NCI-H345 treated with DMSO at 0.1 percent for 48 hours (cell line): ENCODE results near the gene MCU.
"Not testable (repeated sequence)": the region's sequence is repeated elsewhere in the genome, so short reads cannot be mapped to it uniquely, and the experiment has no call there.

Experiments
- DNase-seq: peaks from one replicate; lab custom pipeline; 2025; ENCODE audit not compliant: unreplicated experiment; lab: John Stamatoyannopoulos, UW

MCU gene

DNA sequence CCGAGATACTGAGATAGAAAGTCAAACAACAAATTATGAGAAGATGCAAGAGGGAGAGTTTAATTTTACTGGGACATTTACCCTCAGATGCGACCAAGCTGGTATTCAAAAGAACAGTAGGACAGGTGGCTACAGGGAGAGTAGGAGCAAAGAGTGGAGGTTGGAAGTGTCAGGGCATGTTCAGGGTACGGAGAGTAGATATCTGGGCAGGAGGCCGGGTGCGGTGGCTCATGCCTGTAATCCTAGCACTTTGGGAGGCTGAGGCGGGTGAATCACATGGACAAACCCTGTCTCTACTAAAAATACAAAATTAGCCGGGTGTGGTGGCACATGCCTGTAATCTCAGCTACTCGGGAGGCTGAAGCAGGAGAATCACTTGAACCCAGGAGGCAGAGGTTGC lies 5.5 kb upstream of the MCU start:
- DNase-seq, result not testable (repeated sequence)

DNA sequence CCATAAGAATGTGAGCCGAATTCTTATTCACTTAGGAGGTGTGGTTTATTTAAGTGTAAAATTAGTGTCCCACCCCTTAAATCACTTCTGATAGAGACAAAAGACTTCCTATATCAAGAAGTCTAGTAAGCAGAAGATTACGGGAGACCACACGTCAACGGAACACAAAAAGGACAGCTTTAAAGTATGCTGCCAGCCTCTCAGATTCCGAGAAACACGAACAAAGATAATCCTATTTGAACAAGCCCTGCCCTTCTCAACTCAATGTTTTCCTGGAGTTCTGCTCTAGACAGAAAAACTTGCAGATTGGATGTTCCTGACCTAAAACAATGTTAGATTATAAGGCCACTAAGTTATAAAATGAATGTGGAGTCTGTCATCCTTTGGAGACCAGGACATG lies 4.9 kb upstream of the MCU start:
- DNase-seq, result no peak

GRCh38 chr10:72688208-72688651 lies 3.7 kb upstream of the MCU start:
- DNase-seq, result no peak

DNA sequence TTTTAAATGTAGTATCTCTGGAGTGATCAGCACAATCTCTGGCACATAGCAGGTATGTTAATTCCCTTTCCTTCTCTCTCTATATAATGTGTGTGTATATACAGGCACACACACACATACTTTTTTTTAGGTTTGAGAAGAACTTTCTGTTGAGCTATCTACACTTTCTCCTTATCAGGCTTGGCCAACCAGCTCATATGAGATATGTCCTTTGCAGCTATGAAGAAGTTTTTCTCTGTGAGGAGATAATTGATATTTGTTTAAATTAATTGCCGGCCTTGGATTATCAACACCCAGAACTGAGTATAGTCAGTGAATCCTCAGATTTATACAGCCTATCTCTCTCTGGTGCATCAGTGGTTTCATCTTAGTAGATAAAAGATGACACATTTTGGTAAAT lies 2.3 kb upstream of the MCU start:
- no peak for DNase-seq

DNA sequence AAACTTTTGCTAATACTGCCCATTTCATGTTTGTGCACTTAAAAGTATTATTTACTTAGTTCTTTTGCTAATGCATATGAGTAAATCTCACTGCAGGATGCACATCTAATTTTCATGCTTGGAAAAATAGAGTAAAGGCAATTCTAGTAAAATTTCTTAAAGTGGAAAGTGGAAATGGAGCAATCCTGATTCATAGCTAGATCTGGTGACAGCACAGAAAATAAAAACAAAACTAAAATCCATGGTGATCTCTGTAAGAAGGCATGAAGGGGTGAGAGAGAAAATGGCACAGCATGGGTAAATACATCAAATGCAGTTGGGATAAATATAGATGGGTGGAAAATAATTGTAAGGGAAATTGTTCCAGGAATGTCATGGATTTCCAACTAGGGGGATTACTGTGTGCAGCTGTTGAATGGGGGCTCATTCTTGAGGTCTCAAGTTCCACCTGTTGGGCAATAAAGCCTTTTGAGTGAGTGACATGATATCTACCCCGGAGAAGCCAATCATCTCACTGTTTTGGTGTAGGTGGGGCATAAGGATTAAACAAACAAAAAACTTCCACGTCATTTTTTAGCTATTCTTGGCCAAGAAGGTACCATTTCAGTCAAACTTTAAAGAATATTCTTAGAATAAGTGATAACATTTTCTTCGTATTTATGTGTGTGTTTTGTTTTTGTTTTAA lies 1.7 kb upstream of the MCU start:
- no peak for DNase-seq

DNA sequence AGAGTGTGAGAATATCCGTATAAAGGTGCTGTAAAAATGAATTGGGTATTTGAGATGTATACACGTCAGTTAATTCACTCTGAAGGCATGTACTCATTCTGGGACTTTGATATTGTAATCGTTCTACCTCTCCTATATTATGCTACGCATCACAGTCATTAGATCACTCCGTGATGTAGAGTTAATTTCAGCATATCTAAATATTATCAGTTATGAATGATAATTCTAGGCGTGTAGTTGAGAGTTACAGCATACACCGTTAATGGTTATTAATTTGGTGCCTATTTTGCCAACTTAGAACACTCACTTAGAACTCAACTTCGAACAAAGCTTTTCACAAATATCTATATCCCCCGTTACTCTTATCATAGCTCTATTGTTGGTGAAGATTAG lies 477 bp upstream of the MCU start:
- DNase-seq, result no peak

- DNase-seq, result no peak
These were observed 726 bp downstream of the MCU start for GRCh38 chr10:72692744-72692993.

GRCh38 chr10:72692994-72693781 lies 1.2 kb downstream of the MCU start:
- DNase-seq, result no peak

- DNase-seq, result no peak
These were observed 2.8 kb downstream of the MCU start for GRCh38 chr10:72694476-72695369.

DNA sequence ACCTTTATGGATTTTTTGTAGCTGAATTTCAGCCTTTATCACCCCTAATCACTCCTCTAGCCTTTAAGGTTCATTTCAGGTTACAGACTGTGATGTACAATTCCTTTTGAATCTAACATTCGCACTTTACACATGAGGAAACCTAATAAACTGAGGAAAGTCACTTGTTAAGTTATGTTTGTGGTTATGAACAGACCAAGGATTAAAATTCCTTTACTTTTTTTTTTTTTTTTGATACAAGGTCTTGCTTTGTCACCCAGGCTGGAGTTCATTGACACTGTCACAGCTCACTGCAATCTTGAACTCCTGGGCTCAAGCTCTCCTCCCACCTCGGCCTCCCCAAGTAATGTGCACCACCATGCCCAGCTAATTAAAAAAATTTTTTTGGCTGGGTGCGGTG lies 3.6 kb downstream of the MCU start:
- no peak for DNase-seq

DNA sequence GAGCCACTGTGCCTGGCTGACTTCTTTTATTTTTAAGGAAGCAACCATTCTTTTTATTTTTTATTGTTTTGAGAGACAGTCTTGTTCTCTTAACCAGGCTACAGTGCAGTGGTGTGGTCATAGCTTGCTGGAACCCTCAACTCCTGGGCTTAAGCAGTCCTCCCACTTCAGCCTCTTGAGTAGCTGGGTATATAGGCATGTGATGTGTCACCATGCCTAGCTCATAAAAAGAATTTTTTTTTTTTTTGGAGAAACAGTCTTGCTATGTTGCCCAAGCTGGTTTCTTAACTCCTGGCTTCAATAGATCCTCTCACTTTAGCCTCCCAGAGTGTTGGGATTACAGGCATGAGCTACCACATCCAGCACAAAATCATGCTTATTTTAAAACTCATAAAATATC lies 5.8 kb downstream of the MCU start:
- DNase-seq, result no peak

- DNase-seq, result not testable (repeated sequence)
These were observed 10.5 kb downstream of the MCU start for GRCh38 chr10:72702465-72702864.

DNA sequence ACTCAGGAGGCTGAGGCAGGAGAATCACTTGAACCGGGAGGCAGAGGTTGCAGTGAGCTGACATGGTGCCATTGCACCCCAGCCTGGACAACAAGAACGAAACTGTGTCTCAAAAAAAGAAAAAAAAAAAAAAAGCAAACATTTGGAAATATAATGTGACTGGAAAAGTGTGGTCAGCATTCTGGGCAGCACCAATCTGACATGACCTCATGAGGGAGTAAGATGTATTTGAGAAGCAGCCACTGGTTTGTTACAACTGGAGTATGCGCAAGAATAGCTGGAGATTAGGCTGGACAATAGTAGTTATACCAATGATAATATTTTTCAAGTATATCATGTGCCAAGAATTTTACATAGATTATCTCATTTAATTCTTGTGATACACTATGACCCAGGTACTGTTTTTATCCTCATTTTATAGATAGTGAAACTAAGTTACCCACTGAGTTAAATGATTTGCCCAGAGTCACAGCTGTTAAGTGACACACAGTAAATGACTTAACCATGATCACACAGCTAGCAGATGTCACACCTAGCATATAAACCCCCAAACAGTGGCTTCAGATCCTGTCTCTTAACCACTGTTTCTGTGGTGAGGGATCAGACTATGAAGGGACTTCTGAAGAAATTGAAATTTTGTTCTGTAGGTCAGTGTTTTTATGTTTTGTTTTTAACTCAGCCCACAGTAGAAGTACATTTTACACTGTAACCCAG lies 11.1 kb downstream of the MCU start:
- no peak for DNase-seq

- DNase-seq, result no peak
These were observed 12.2 kb downstream of the MCU start for GRCh38 chr10:72704117-72704516.

GRCh38 chr10:72709041-72709440 lies 17.1 kb downstream of the MCU start:
- no peak for DNase-seq

DNA sequence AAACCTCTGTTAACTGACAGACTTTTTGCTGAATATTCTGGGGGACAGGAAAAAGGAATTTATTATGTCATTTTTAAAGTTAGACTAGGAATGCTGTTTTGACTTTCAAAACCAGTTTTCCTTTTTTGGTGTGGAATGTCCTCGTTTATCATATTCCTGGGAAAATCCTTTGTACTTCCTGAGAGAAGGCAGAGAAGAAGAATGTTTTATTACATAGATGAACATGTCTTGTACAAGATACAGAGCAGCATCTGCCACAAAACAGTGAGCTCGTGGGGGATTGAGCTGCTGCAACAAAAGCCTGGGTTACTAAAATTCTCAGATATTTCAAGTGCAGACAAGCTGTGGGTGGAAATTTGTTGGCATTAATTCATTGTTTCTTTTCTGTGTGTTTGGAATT lies 20.2 kb downstream of the MCU start:
- DNase-seq, result no peak

DNA sequence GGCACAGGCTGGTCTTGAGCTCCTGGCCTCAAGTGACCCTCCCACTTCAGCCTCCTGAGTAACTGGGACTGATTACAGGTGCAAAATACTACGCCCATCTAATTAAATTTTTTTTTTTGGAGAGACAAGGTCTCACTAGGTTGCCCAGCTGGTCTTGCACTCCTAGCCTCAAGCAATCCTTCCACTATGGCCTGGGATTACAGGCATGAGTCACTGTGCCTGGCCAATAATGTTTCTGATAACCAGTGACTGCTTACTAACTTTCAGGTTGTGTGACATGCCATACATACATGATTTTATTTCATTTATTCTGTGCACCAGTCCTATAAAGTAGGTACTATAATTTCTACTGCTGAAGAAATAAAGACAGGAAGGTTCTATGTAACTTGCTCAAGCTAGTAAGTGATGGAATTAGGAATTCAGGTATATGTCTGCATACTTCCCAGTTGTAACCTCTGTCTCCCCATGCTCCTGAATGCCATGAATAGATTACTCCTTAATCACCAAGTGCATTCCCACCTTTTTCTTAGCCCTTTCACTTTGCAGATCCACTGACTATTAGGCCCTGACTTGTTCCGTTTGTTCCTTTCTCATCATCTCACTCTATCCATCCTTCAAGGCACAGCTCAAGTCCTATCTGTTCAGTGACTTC lies 28.1 kb downstream of the MCU start:
- DNase-seq, result no peak

GRCh38 chr10:72720814-72721660 lies 29.1 kb downstream of the MCU start:
- DNase-seq, result no peak

- DNase-seq, result no peak
These were observed 35.2 kb downstream of the MCU start for GRCh38 chr10:72727130-72727529.

DNA sequence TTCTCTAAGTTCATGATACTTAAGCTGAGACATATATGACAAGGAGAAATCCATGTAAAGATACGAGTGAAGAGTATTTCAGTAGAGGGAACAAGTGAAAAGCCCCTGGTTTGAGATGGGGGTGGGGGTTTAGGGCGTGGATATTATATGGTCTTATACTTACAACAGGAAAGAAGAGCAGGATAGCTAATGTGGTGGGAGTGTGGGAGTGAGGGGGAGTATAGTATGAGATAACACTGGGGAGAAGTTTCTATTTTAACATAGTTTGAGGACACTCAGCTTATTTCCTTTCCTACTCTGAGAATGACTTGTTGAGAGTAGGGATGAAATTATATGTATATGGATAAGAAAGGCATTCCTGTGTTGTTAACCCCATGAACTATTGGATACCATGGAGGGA lies 36.5 kb downstream of the MCU start:
- no peak for DNase-seq
